Activated CD4-positive, alpha-beta memory T cell treated with anti-CD3 and anti-CD28 coated beads, Interleukin-2, amount 10 ng/mL, durations not matched to agents 7 days and 5 days (primary cell): ENCODE measurements around the gene LRRC4C. TPM values are rescaled to one million over a fixed set of nuclear protein-coding genes. Genes with fewer than 3 reads are reported as not detected.

ENCODE experiments used
- CTCF ChIA-PET: fragments of 350-600 bp; sonication (Branson Sonifier 250); formaldehyde crosslinking; loops from one replicate; lab custom pipeline; 2021; ENCODE audit warnings: antibody characterized with exemption, inconsistent platforms; lab: Charles Lee
- POLR2A ChIA-PET: fragments of 350-600 bp; sonication (Branson Sonifier 250); formaldehyde crosslinking; loops from one replicate; lab custom pipeline; 2021; ENCODE audit warnings: antibody characterized with exemption; lab: Charles Lee
- DNase-seq: peaks from one replicate; pipeline ENCODE4 v3.0.0-alpha.2; 2020
- H3K27ac Mint-ChIP-seq: one replicate; pipeline ENCODE4 v1.8.0; 2021; ENCODE audit warnings: mild to moderate bottlenecking, mixed read lengths
- H3K27me3 Mint-ChIP-seq: one replicate; pipeline ENCODE4 v1.8.0; 2021; ENCODE audit warnings: mixed read lengths
- H3K36me3 Mint-ChIP-seq: one replicate; pipeline ENCODE4 v1.8.0; 2021; ENCODE audit warnings: low read depth, mixed read lengths
- H3K4me1 Mint-ChIP-seq: one replicate; pipeline ENCODE4 v1.8.0; 2021; ENCODE audit warnings: mixed read lengths
- H3K4me3 Mint-ChIP-seq: one replicate; pipeline ENCODE4 v1.8.0; 2021; ENCODE audit warnings: mild to moderate bottlenecking, mixed read lengths
- H3K9me3 Mint-ChIP-seq: one replicate; pipeline ENCODE4 v1.8.0; 2021; ENCODE audit warnings: mixed read lengths
- total RNA-seq, 2 experiments: library from RNA; stranded (reverse); gene quantifications; one replicate each; pipeline ENCODE4 v1.2.3, GENCODE V29; 2021

Gene LRRC4C
- total RNA-seq, 2 experiments from 2014 or later = not detected

- ChIA-PET POLR2A (no interaction called here), CTCF (no interaction called here)
- Mint-ChIP-seq H3K27me3 (no peaks in the 10 kb centered on the region), H3K27ac (no peak overlapping the region), H3K4me1 (no peaks in the 10 kb centered on the region), H3K36me3 (no peaks in the 10 kb centered on the region), H3K9me3 (peaks cover 7% of the 10 kb centered on the region), H3K4me3 (no peak overlapping the region)
- DNase-seq = no peak
Measured at GRCh38 chr11:40129266-40129665, 1330.2 kb downstream of the LRRC4C start.

DNA sequence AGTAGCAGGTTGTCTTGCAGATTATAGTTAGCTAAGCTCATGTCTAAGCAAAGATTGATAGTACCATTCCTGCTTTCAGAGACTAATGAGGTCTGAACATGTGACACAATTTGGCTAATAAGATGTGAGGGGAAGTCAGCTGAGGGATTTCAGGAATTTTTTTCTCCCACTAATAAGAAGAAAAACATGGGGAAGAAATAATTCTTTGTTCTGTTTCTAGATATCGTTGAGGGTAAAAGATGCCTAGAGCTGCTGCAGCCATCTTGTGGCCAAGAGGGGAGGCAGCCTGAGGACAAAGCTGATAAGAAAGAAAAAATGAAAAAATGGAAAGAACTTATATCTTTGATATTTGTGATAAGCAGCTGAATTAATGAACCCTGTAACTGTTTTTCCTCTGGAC lies 1334.4 kb downstream of the LRRC4C start:
- Mint-ChIP-seq H3K27me3 (no peaks in the 10 kb centered on the region), H3K4me3 (no peak overlapping the region), H3K27ac (no peak overlapping the region), H3K4me1 (no peaks in the 10 kb centered on the region), H3K9me3 (peaks cover 5% of the 10 kb centered on the region), H3K36me3 (no peaks in the 10 kb centered on the region)
- POLR2A ChIA-PET = no interaction called here
- CTCF ChIA-PET = no interaction called here
- no peak for DNase-seq

DNA sequence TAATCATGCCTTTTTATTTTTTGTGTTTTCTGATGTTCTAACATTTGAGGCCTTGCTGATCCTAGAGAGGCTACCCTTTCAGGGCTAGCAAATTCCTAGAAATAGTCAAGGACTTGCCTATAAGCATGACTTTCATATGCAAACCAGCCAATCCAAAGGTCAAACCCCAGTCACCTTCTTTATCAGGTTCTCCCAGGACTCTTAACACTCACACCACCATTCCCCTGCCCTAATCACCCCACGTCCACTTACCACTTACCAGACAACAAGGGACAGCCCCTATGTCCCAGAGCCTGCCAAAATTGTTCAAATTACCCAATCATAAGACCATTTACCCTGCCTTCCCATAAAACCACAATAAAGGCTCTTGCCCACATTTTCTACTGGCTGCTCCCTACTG lies 1339.8 kb downstream of the LRRC4C start:
- Mint-ChIP-seq H3K27ac (no peak overlapping the region), H3K9me3 (peaks cover 12% of the 10 kb centered on the region), H3K36me3 (no peaks in the 10 kb centered on the region), H3K4me3 (no peak overlapping the region), H3K4me1 (no peaks in the 10 kb centered on the region), H3K27me3 (no peaks in the 10 kb centered on the region)
- CTCF ChIA-PET = no interaction called here
- POLR2A ChIA-PET = no interaction called here
- DNase-seq = no peak

DNA sequence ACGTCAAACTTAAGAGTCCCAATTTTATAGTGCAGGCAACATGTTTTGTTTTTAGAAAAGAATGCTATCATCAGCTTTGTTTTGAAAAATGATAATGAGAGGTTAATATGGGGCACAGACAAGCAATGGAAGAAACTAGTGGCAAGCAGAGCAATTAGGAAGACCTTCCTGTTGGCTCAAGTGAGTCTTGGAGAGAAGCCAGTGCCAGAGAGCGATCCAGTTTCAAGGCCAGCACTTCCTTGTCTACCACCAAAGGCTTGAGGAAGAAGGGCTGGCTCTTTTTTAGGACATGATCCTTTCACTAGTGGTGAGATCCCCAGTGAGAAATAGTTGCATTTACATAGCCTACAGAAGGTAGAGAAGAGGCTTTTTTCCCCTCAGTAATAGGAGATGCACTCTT lies 1340.7 kb downstream of the LRRC4C start:
- H3K36me3 Mint-ChIP-seq = no peaks in the 10 kb centered on the region
- CTCF ChIA-PET = no interaction called here
- no peak overlapping the region for H3K4me3 Mint-ChIP-seq
- H3K4me1 Mint-ChIP-seq = no peaks in the 10 kb centered on the region
- peaks cover 17% of the 10 kb centered on the region for H3K9me3 Mint-ChIP-seq
- DNase-seq = no peak
- no peaks in the 10 kb centered on the region for H3K27me3 Mint-ChIP-seq
- POLR2A ChIA-PET = no interaction called here
- no peak overlapping the region for H3K27ac Mint-ChIP-seq

DNA sequence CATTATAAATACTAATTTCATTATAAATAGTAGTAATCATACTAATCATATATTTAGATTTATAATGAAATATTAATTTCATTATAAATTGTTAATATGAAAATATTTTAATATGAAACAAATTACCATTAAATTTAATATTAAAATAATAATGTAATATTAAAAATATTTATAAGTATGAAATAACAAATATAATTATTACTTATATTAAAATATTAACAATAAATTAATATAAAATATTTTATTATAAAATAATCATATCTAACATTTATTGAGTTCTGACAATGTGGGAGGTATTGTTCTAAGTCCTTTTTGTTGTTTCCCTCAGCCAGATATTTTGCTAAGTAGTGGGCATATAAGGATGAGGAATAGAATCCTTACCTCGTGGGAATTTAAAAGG lies 1341.4 kb downstream of the LRRC4C start:
- ChIA-PET CTCF (no interaction called here), POLR2A (no interaction called here)
- no peaks in the 10 kb centered on the region for H3K4me1 Mint-ChIP-seq
- H3K36me3 Mint-ChIP-seq = no peaks in the 10 kb centered on the region
- peaks cover 17% of the 10 kb centered on the region for H3K9me3 Mint-ChIP-seq
- H3K27ac Mint-ChIP-seq = no peak overlapping the region
- no peak overlapping the region for H3K4me3 Mint-ChIP-seq
- H3K27me3 Mint-ChIP-seq = no peaks in the 10 kb centered on the region
- no peak for DNase-seq

DNA sequence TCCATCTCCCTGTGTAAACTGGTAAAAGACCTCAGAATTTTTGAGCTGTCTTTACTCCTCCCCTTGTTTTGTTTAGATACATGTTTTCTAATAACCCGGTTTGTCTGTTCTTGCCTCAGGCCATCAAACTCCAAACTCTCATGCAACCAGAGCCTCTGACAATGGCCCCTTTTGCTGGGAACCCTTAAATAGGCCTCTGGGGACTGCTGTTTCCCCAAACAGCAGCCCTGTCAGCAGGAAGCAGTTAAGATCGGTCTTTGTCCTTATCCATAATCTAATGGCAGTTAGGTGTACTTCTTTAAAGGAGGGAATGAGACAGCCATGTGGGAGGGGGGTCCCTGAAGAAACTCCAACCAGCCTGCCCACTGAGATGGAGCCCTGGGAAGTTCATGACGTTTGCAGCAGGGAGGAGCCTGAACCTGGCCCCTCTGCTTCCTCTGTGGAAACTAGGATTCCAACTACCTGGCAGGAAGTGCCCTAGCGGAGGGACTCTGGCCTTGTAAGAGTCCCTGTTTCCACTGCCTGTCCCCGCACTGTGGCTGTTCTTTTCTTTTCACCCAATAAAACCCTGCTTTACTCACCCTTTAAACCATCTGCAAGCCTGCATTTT lies 1354.4 kb downstream of the LRRC4C start:
- H3K4me3 Mint-ChIP-seq = no peak overlapping the region
- POLR2A ChIA-PET = no interaction called here
- no peak overlapping the region for H3K27ac Mint-ChIP-seq
- no peaks in the 10 kb centered on the region for H3K27me3 Mint-ChIP-seq
- no peaks in the 10 kb centered on the region for H3K36me3 Mint-ChIP-seq
- H3K4me1 Mint-ChIP-seq = no peaks in the 10 kb centered on the region
- CTCF ChIA-PET = no interaction called here
- peaks cover 14% of the 10 kb centered on the region for H3K9me3 Mint-ChIP-seq
- no peak for DNase-seq

DNA sequence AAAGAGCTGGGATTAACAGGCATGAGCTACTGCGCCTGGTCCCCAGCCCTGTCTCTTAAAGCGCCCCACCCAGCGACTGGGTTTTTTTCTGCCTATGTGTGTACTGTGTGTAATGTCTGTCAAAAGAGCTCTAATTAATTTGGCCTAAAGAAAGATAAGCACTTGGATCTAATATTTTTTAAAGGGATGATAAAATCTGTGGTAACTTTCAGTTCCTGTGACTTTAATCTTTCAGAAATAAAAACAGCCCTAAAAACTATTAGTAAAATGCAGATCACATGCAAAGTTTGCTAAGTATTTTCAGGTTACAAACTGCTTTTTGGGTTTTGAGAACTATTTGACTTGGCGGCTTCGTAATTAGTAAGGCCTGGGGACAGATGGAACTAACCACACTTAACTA lies 1358.7 kb downstream of the LRRC4C start:
- POLR2A ChIA-PET = no interaction called here
- Mint-ChIP-seq H3K4me3 (no peak overlapping the region), H3K36me3 (no peaks in the 10 kb centered on the region), H3K4me1 (no peaks in the 10 kb centered on the region), H3K9me3 (peaks cover 14% of the 10 kb centered on the region), H3K27ac (no peak overlapping the region), H3K27me3 (no peaks in the 10 kb centered on the region)
- no peak for DNase-seq
- CTCF ChIA-PET = no interaction called here

GRCh38 chr11:40100162-40100553 lies 1359.3 kb downstream of the LRRC4C start:
- no peaks in the 10 kb centered on the region for H3K36me3 Mint-ChIP-seq
- DNase-seq = no peak
- ChIA-PET CTCF (no interaction called here), POLR2A (no interaction called here)
- no peaks in the 10 kb centered on the region for H3K27me3 Mint-ChIP-seq
- no peak overlapping the region for H3K4me3 Mint-ChIP-seq
- no peaks in the 10 kb centered on the region for H3K4me1 Mint-ChIP-seq
- no peak overlapping the region for H3K27ac Mint-ChIP-seq
- H3K9me3 Mint-ChIP-seq = peaks cover 14% of the 10 kb centered on the region

- no peak for DNase-seq
- CTCF ChIA-PET = no interaction called here
- POLR2A ChIA-PET = no interaction called here
- Mint-ChIP-seq H3K4me3 (no peak overlapping the region), H3K27me3 (no peaks in the 10 kb centered on the region), H3K27ac (no peak overlapping the region), H3K4me1 (no peaks in the 10 kb centered on the region), H3K36me3 (no peaks in the 10 kb centered on the region), H3K9me3 (peaks cover 14% of the 10 kb centered on the region)
Measured at GRCh38 chr11:40099426-40100161, 1359.9 kb downstream of the LRRC4C start.

DNA sequence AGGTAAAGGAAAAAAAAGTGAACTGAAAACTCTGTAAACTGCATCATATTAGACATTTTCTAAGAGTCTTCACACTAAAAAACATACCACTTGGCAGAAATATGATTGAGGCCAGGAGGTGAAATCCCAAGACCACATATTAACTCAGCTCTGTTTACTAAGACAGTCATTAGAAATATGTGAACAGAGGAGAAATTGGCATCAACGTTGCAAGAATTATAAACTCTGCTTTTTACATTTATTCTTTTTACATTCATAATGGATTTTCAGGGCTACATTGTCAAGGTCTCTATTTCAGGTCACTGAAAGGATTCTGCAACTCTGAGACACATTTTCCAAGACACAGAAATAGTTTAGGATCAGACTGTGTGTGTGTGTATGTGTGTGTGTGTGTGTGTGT lies 1364.0 kb downstream of the LRRC4C start:
- Mint-ChIP-seq H3K27ac (no peak overlapping the region), H3K27me3 (no peaks in the 10 kb centered on the region), H3K9me3 (peaks cover 7% of the 10 kb centered on the region), H3K4me3 (no peak overlapping the region), H3K36me3 (no peaks in the 10 kb centered on the region), H3K4me1 (no peaks in the 10 kb centered on the region)
- no peak for DNase-seq
- ChIA-PET POLR2A (no interaction called here), CTCF (no interaction called here)

- no peaks in the 10 kb centered on the region for H3K4me1 Mint-ChIP-seq
- H3K9me3 Mint-ChIP-seq = peaks cover 7% of the 10 kb centered on the region
- POLR2A ChIA-PET = no interaction called here
- no peak overlapping the region for H3K27ac Mint-ChIP-seq
- H3K36me3 Mint-ChIP-seq = no peaks in the 10 kb centered on the region
- CTCF ChIA-PET = no interaction called here
- H3K27me3 Mint-ChIP-seq = no peaks in the 10 kb centered on the region
- no peak for DNase-seq
- no peak overlapping the region for H3K4me3 Mint-ChIP-seq
Measured at GRCh38 chr11:40094954-40095353, 1364.5 kb downstream of the LRRC4C start.

DNA sequence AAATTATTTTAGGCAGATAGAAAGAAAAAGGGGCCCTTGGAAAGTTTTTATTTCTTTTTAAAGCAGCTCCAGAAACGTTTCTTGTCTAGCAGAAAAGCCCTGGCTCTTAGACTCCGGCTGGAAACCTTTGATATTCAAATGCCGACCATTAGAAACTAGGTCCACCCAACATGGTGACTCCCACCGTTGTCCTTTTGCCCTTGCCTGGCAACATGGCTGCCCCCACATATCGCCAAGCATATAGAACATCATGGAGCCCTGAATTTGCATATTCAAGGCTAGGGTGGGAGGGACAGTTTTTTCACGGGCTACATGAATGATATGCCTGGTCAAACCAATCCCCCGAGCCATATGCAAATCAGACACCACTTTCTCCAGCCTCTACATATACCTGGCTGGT lies 1379.0 kb downstream of the LRRC4C start:
- ChIA-PET POLR2A (no interaction called here), CTCF (no interaction called here)
- Mint-ChIP-seq H3K27me3 (no peaks in the 10 kb centered on the region), H3K4me1 (no peaks in the 10 kb centered on the region), H3K36me3 (no peaks in the 10 kb centered on the region), H3K9me3 (peaks cover 26% of the 10 kb centered on the region), H3K4me3 (no peak overlapping the region), H3K27ac (no peak overlapping the region)
- no peak for DNase-seq
